ENCODE results near the gene OR8H2. TPM values are rescaled to one million over a fixed set of nuclear protein-coding genes. Genes with fewer than 3 reads are reported as not detected.

OR8H2 gene
- not detected in 2 replicates for total RNA-seq

GRCh38 chr11:56103210-56103737 is at the start of gene OR8H2:
OR8H2 (plus strand) TSS chr11:56103687; CDS start chr11:56105043, 1,356 bp downstream.

GRCh38 chr11:56093008-56093407 is 10.5 kb upstream of the OR8H2 start, which contains the start of gene OR8I2:
OR8I2 (plus strand) TSS chr11:56093308; CDS start chr11:56093308, 0 bp downstream.

GRCh38 chr11:56122073-56122472 is 18.6 kb downstream of the OR8H2 start, which contains the start of gene OR8H3:
OR8H3 (plus strand) TSS chr11:56122373; CDS start chr11:56122373, 0 bp downstream.

GRCh38 chr11:56140151-56140661 is 36.7 kb downstream of the OR8H2 start, which contains the start of gene OR8J3:
OR8J3 (minus strand) TSS chr11:56140201; CDS start chr11:56137718, 2,483 bp downstream.

Other genes starting within 250 kb of the OR8H2 start
- gene TRIM51, start 220.4 kb upstream of the OR8H2 start, total RNA-seq = not detected in 2 replicates
- gene OR5W2, start 189.1 kb upstream of the OR8H2 start, total RNA-seq = not detected in 2 replicates
- not detected in 2 replicates for gene OR5I1, start 167.3 kb upstream of the OR8H2 start, total RNA-seq
- gene OR10AG1, start 133.7 kb upstream of the OR8H2 start, total RNA-seq = not detected in 2 replicates
- not detected in 2 replicates for gene OR5F1, start 109.1 kb upstream of the OR8H2 start, total RNA-seq
- not detected in 2 replicates for gene OR5AS1, start 76.0 kb upstream of the OR8H2 start, total RNA-seq
- not detected in 2 replicates for gene OR8I2, start 10.4 kb upstream of the OR8H2 start, total RNA-seq
- not detected in 2 replicates for gene OR8H3, start 18.7 kb downstream of the OR8H2 start, total RNA-seq
- not detected in 2 replicates for gene OR8J3, start 36.5 kb downstream of the OR8H2 start, total RNA-seq
- gene OR8K5, start 56.6 kb downstream of the OR8H2 start, total RNA-seq = not detected in 2 replicates
- gene OR5J2, start 72.9 kb downstream of the OR8H2 start, total RNA-seq = not detected in 2 replicates
- not detected in 2 replicates for gene OR5T2, start 130.6 kb downstream of the OR8H2 start, total RNA-seq
- not detected in 2 replicates for gene OR5T3, start 148.6 kb downstream of the OR8H2 start, total RNA-seq
- gene OR5T1, start 170.5 kb downstream of the OR8H2 start, total RNA-seq = not detected in 2 replicates
- gene OR8H1, start 188.6 kb downstream of the OR8H2 start, total RNA-seq = not detected in 2 replicates
- not detected in 2 replicates for gene OR8K3, start 211.5 kb downstream of the OR8H2 start, total RNA-seq
- not detected in 2 replicates for gene OR8K1, start 242.4 kb downstream of the OR8H2 start, total RNA-seq